GM12892 (cell line): ENCODE measurements around the gene JMJD8. TPM values are rescaled to one million over a fixed set of nuclear protein-coding genes. Genes with fewer than 3 reads are reported as not detected.

Experiments
- DNase-seq: peaks from one replicate; pipeline ENCODE4 v3.0.0; 2011; ENCODE audit not compliant: insufficient read length
- FAIRE-seq: peaks from 2 replicates; lab custom pipeline; 2011; peaks lifted over from hg19 to GRCh38; lab: Jason Lieb, UNC
- POLR2A ChIP-seq: IDR thresholded peaks from 2 replicates; pipeline ENCODE4 v1.6.1; 2011; ENCODE audit warnings: low read depth, low read length, control low read depth
- POLR2AphosphoS5 ChIP-seq: IDR thresholded peaks from 2 replicates; pipeline ENCODE4 v1.6.1; 2011; ENCODE audit warnings: low read depth, low read length, control low read depth
- TAF1 ChIP-seq: IDR thresholded peaks from 2 replicates; pipeline ENCODE4 v1.6.1; 2011; ENCODE audit warnings: low read depth, mild to moderate bottlenecking, control low read depth, low read length, borderline replicate concordance
- polyA plus RNA-seq: library from polyadenylated mRNA; unstranded; fragments of >200 nt; gene quantifications from one replicate; pipeline ENCODE4 v1.2.1, GENCODE V29; 2012; ENCODE audit warnings: missing spikeins, inconsistent platforms; ENCODE audit not compliant: missing spikeins

The JMJD8 gene
- 17.4 TPM for polyA plus RNA-seq

DNA sequence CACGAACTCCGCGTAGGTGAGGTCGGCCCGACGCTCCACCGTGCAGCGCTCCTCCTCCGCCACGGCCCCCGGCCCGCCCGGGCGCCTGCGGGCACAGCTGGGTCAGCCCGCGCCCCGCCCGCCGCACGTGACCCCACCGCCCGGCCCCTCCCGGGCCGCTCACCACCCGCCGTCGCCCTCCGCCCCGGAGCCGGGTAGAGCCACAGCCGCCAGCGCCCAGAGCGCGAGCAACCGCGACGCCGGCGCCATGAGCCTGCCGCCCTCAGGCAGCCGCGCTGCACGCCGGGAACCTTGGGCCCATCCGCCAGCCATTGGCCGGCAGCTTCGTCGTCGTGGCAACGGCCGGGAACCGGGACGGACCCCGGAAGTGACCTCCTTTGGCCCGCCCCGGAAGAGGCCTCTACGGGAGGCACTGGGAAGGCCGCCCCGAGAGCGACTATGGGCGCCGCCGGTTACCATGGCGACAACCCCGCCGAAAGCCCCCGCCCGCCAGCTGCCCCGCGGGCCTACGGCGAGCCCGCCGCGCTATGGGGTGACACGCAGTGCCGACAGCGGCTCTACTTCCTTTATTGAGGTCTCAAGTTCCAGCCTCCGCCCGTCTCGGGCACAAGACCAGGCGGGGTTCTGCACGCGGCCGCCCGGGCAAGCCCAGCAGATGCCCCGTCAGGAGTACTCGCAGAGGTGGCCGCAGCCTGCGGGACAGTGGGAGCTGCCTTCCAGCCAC is at the start of gene JMJD8:
JMJD8 (minus strand) TSS at position 264 of the 724 bp plus-strand sequence; CDS start at position 249, 15 bp downstream.
- peak; percentile 90 for TF ChIP-seq POLR2AphosphoS5
- TF ChIP-seq TAF1 = peak; percentile 85
- peak; percentile 97 for TF ChIP-seq POLR2A
- FAIRE-seq (peak; percentile 97), DNase-seq (peak; percentile 100)

DNA sequence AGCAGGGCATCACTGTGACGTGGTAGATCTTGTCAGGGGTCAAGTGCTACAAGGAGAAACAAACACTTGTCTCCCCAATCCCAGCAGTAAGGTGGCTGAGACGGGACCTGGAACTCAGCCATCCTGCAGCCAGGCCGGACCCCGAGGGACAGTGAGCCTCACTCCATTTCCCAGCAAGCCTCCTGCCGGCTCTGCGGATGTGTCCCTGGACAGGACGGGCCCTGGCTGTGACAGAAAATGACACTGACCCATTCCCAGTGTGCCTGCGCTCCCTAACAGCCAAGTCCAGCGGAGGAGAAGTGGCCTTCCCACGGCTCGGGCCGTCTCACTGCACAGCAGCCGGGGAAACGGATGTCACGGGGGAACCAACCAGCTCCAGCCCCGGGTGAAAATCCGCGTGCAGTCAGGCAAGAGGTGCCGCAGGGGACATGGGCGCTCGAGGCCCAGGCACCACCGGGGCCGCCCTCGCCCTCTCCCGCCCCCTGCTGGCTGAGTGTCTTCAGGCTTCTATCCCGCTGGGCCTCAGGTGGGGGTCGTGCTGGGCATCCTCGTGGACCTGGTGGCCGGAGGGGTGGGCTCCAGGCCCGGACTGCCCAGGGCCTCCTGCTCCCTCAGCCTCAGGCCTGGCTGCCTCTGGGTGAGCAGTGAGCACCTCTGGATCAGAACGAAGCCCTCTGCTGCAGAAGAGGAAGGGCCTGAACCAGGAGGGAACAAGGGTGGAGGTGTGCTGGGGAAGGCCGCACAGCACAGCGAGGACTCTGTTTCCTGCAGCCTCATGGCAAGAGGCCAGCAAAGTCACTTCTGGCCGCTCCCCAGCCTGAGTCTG is 49.5 kb upstream of the JMJD8 start:
- DNase-seq = no peak
- no peak for TF ChIP-seq POLR2A
- TF ChIP-seq POLR2AphosphoS5 = no peak
- no peak for TF ChIP-seq TAF1
- FAIRE-seq = no peak

DNA sequence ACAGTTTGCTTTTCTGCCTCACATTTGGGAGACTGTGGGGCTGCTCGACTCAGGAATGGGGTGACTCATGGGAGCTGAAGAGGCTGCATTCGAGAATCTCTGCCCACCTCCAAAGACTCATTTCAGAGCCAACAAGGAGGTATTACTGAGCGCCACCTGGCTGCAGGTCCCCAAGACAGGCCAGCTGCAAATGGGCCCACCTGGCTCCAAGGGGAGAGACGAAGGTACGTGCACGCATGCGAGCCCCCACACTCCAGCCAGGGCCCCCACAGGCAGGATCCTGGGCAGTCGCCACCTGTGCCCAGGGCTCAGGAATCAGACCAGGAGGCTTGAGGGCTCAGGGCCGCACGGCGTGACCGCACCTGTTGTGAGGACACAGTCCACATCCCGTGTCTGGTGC is 48.8 kb upstream of the JMJD8 start:
- TF ChIP-seq POLR2A (no peak), POLR2AphosphoS5 (no peak), TAF1 (no peak)
- FAIRE-seq = no peak
- no peak for DNase-seq

DNA sequence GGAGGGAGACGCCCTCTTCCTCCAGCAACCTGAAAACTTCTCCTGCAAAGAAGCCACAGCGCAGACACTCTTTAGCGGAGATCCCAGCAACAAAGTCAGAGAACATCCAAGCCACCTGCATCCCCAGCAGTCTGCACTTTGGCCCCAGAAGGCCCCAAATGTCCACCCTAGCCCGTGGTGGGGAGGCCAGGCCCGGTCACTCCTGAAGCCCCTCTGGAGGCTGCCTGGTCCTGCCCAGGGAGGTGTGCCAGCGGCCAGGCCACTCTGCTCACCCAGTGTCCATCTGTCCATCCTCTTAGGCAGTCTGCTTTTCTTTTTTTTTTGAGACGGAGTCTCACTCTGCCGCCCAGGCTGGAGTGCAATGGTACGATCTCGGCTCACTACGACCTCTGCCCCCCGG is 48.2 kb upstream of the JMJD8 start:
- TF ChIP-seq TAF1 (no peak), POLR2AphosphoS5 (no peak), POLR2A (no peak)
- DNase-seq = no peak
- no peak for FAIRE-seq

DNA sequence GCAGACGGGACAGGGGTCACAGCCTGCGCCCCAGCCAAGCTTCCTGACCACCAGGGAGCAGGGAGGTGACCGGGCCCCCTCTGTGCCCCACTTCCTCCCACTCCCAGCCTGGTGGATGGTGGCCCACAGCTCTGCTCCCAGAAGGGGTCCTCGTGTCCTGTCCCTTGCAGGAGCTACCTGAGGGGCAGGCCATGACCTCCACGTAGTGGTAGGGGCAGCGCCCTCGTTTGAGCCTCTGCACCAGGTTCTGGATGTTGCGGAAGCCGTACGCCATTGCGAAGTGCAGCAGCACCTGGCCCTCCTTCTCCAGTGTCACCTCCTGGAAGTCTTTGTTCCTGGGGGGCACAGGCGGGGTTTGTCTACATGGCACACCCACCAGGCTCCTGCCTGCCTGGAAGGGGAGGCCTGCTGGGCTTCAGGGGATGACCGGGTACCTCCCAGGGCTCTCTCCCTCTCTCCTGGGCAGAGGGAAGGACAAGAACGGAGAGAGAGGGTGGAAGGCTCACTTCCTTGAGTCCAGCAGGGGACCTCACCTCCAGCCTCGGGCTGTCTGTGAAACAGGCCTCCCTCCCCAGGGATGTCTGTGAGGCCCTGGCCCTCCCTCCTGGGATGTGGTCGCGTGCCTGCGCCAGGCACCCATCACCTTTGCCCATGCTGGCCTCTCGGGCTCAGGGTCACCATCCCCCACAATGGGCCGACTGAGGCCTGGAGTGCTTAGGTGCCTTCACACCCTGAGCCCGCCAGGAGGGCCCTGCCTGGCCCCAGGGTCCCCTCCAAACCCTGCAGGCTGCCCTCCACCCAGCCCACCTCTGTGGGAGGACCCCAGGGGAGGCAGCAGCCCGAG is 46.8 kb upstream of the JMJD8 start:
- TF ChIP-seq TAF1 = no peak
- TF ChIP-seq POLR2A = no peak
- no peak for FAIRE-seq
- no peak for DNase-seq

DNA sequence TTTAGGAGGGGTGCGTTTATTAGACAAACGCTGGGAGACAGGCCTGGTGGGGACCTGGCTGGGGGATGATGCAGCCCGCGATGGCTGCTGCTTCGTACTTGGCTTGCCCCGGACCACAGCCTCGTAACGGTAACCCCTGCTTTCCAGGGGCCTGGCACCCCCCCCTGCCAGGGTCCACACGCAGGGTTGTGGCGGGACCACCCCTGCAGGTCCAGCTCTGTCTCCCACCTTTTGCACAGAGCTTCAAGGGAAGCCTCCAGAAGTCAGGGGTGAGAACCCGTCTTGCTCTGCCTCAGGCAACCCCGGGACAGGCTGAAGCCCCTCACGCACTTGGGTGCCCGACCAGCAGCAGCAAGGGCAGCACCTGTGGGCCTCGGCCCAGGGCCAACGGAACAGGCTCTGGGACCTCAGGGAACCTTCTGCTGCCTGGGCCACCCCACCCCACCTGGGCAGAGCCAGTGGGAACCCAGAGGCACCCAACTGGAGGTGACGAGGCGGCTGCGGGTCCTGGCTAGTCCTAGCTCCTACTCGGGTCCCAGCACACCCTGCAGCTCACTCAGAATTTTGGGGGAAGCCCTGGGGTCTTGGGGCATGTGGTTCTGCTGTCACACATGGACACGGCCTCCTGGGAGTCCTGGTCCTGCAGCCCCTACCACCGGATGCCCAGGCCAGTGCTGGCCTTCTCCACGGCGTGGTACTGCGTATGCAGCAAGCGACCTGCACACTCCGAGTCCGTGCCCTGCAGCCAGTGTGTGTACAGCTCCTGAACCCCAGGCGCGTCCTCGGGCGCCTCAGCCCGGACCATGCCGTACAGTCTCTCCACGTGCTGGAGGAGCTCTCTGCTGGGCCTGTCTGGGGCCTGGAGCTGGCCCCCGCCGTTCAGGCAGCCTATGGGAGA is 45.9 kb upstream of the JMJD8 start:
- FAIRE-seq (no peak), DNase-seq (no peak)
- TF ChIP-seq TAF1 (no peak), POLR2AphosphoS5 (peak; percentile 42; the same call in 1 of the 2 replicates)

DNA sequence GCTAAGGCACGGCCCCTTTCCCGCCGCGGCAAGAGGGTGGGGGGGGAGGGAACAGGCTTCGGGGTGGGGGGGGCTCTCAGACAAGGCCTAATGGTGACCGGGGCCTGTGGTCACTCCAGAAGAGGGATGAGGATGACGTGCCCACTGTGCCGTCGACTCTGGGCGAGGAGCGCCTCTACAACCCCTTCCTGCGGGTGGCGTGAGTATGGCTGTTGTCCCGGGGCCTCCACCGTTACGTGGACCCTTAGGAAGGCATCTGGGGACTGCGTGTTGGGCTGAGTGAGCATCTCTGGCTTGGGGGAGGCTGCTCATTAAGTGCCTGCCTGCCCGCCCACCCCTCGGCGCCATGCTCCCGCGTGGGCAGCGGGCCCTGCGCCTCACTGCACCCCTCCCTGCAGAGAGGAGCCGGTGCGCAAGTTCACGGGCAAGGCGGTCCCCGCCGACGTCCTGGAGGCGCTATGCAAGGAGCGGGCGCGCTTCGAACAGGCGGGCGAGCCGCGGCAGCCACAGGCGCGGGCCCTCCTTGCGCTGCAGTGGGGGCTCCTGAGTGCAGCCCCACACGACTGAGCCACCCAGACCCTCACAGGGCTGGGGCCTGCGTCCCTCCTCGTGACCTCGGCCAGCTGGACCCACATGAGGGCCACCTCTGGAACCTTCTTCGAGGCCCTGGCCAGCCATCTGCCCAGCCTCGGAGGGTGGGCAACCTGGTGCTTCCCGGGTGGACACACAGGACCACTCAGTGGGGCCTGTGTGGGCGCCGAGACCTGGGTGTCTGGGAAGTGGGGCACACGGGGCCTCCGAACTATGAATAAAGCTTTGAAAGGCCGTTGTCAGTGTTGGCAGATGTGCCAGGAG is 45.0 kb upstream of the JMJD8 start:
- TF ChIP-seq TAF1 = no peak
- TF ChIP-seq POLR2AphosphoS5 = no peak
- TF ChIP-seq POLR2A = no peak
- FAIRE-seq = peak; percentile 5
- no peak for DNase-seq

DNA sequence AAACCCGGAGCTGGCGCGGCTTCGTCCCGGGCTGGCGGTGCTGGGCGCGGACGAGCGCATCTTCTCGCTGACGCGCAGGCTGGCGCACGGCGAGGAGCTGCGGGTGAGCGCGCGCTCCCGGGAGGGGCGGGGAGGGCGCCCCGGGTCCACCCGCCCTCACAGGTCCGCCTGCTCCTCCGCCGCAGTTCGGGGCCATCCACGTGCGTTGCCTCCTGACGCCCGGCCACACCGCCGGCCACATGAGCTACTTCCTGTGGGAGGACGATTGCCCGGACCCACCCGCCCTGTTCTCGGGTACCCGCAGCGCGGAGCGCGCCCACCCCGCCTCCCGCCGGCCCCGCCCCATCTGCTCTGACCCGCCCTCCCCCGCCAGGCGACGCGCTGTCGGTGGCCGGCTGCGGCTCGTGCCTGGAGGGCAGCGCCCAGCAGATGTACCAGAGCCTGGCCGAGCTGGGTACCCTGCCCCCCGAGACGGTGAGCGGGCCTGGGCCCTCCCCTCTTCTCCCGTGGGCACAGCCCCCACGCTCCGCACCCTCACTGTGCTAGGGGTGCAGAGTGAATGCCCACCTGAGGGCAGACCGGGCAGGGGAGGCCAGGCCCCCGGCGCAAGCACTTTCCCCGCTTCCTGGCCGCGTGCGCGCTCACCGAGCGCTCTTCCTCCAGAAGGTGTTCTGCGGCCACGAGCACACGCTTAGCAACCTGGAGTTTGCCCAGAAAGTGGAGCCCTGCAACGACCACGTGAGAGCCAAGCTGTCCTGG is 44.2 kb upstream of the JMJD8 start:
- DNase-seq (peak; percentile 77), FAIRE-seq (peak; percentile 93)
- TF ChIP-seq POLR2AphosphoS5 (no peak), POLR2A (peak; percentile 40; the same call in 1 of the 2 replicates), TAF1 (no peak)
